HepG2 (cell line): ENCODE data around the gene PIP5K1C.

Experiments used
- CTCF ChIP-seq: sonication (generic); formaldehyde crosslinking; IDR thresholded peaks from 2 replicates; pipeline ENCODE4 v1.5.0; 2020; ENCODE audit warnings: mild to moderate bottlenecking, missing genetic modification reagents, moderate library complexity
- EZH2 ChIP-seq: conservative IDR thresholded peaks from 2 replicates; pipeline ENCODE4 v1.6.1; 2012; ENCODE audit warnings: mild to moderate bottlenecking, low read depth, low read length, moderate library complexity
- PRPF4 ChIP-seq: fragments of 200-400 bp; formaldehyde crosslinking; IDR thresholded peaks from 2 replicates; pipeline ENCODE4 v1.6.1; 2016; ENCODE audit warnings: low read length, low read depth; ENCODE audit not compliant: poor library complexity, severe bottlenecking
- TAF1 ChIP-seq: sonication (generic); formaldehyde crosslinking; IDR thresholded peaks from 2 replicates; pipeline ENCODE4 v1.4.0; 2020; ENCODE audit warnings: missing genetic modification reagents
- ZBTB10 ChIP-seq: sonication (generic); formaldehyde crosslinking; IDR thresholded peaks from 2 replicates; pipeline ENCODE4 v1.4.0; 2020; ENCODE audit warnings: missing genetic modification reagents, borderline replicate concordance
- ZBTB42 ChIP-seq: sonication (generic); formaldehyde crosslinking; IDR thresholded peaks from 2 replicates; pipeline ENCODE4 v1.5.0; 2020; ENCODE audit warnings: mild to moderate bottlenecking, missing genetic modification reagents

GRCh38 chr19:3643674-3644313, 56.5 kb downstream of the PIP5K1C start:
- no peak for TF ChIP-seq PRPF4
- no peak for TF ChIP-seq EZH2
- no peak for TF ChIP-seq ZBTB42 (CRISPR knock-in tag)
- TF ChIP-seq TAF1 (CRISPR knock-in tag) = no peak
- TF ChIP-seq CTCF (CRISPR knock-in tag) = no peak
- TF ChIP-seq ZBTB10 = no peak
